ENCODE results near the gene HEXIM1.

Gene HEXIM1

GRCh38 chr17:45171338-45172231, 23.3 kb downstream of the HEXIM1 start:
- Histone ChIP-seq H3K9me3 (no peaks in the 10 kb centered on the region), H3K4me3 (ENCODE audit: low read depth, low read length) (no peak overlapping the region), H3K4me1 (peaks cover 10% of the 10 kb centered on the region), H3K27me3 (no peaks in the 10 kb centered on the region), H3K36me3 (no peaks in the 10 kb centered on the region)
- no peak for DNase-seq
- no peak for TF ChIP-seq CTCF (IDR thresholded peaks at IDR 0.05; ENCODE audit: low read depth, low read length)

- TF ChIP-seq CTCF (IDR thresholded peaks at IDR 0.05; ENCODE audit: low read depth, low read length): no peak
- no peaks in the 10 kb centered on the region for H3K9me3 ChIP-seq
- H3K36me3 ChIP-seq: no peaks in the 10 kb centered on the region
- H3K27me3 ChIP-seq: no peaks in the 10 kb centered on the region
- H3K4me1 ChIP-seq: peaks cover 10% of the 10 kb centered on the region
- no peak for DNase-seq
- no peak overlapping the region for H3K4me3 ChIP-seq (ENCODE audit: low read depth, low read length)
These were observed 23.9 kb downstream of the HEXIM1 start for GRCh38 chr17:45172232-45172540.

- no peak for TF ChIP-seq CTCF (IDR thresholded peaks at IDR 0.05; ENCODE audit: low read depth, low read length)
- H3K4me3 ChIP-seq (ENCODE audit: low read depth, low read length): no peak overlapping the region
- no peaks in the 10 kb centered on the region for H3K27me3 ChIP-seq
- no peaks in the 10 kb centered on the region for H3K36me3 ChIP-seq
- no peak for DNase-seq
- H3K4me1 ChIP-seq: peaks cover 10% of the 10 kb centered on the region
- no peaks in the 10 kb centered on the region for H3K9me3 ChIP-seq
These were observed 24.4 kb downstream of the HEXIM1 start for GRCh38 chr17:45172541-45173286.

- no peak for DNase-seq
- Histone ChIP-seq H3K27me3 (no peaks in the 10 kb centered on the region), H3K4me1 (peaks cover 6% of the 10 kb centered on the region)
These were observed 27.5 kb downstream of the HEXIM1 start for GRCh38 chr17:45175759-45176115.

GRCh38 chr17:45177563-45177962, 29.3 kb downstream of the HEXIM1 start:
- no peaks in the 10 kb centered on the region for H3K9me3 ChIP-seq
- H3K4me3 ChIP-seq (ENCODE audit: low read depth, low read length): no peak overlapping the region
- no peak for DNase-seq
- no peaks in the 10 kb centered on the region for H3K4me1 ChIP-seq
- TF ChIP-seq CTCF (IDR thresholded peaks at IDR 0.05; ENCODE audit: low read depth, low read length): no peak
- H3K27me3 ChIP-seq: no peaks in the 10 kb centered on the region
- H3K36me3 ChIP-seq: no peaks in the 10 kb centered on the region

More at GRCh38 chr17:45175759-45176115, 27.5 kb downstream of the HEXIM1 start:
- Histone ChIP-seq H3K4me3 (ENCODE audit: low read depth, low read length) (no peak overlapping the region), H3K9me3 (no peaks in the 10 kb centered on the region), H3K36me3 (no peaks in the 10 kb centered on the region)
- TF ChIP-seq CTCF (IDR thresholded peaks at IDR 0.05; ENCODE audit: low read depth, low read length): no peak

- no peak for TF ChIP-seq CTCF (IDR thresholded peaks at IDR 0.05; ENCODE audit: low read depth, low read length)
- no peak for DNase-seq
These were observed 35.9 kb downstream of the HEXIM1 start for GRCh38 chr17:45184144-45184543.

More at GRCh38 chr17:45184144-45184543, 35.9 kb downstream of the HEXIM1 start:
- no peaks in the 10 kb centered on the region for H3K4me1 ChIP-seq
- no peaks in the 10 kb centered on the region for H3K9me3 ChIP-seq
- H3K27me3 ChIP-seq: no peaks in the 10 kb centered on the region
- no peaks in the 10 kb centered on the region for H3K36me3 ChIP-seq
- H3K4me3 ChIP-seq (ENCODE audit: low read depth, low read length): no peak overlapping the region

Data from BE2C (cell line).